Keratinocyte (primary cell): Measurements from ENCODE around the gene HBP1. TPM values are rescaled to one million over a fixed set of nuclear protein-coding genes. Genes with fewer than 3 reads are reported as not detected.

Experiments
- DNase-seq: peaks from one replicate; pipeline ENCODE4 v3.0.0-alpha.2; 2011; ENCODE audit warnings: low read depth, missing footprints, low spot score
- FAIRE-seq: peaks from 2 replicates; lab custom pipeline; 2011; peaks lifted over from hg19 to GRCh38; lab: Jason Lieb, UNC
- H2AFZ ChIP-seq: 2 replicates; pipeline ENCODE4 v1.6.0; 2012; ENCODE audit warnings: low read length, control low read depth, inconsistent platforms; ENCODE audit not compliant: control insufficient read depth
- H3K27ac ChIP-seq: 2 replicates; pipeline ENCODE4 v1.5.1; 2011; ENCODE audit warnings: low read length; ENCODE audit not compliant: control insufficient read depth, insufficient read depth
- H3K27me3 ChIP-seq: 3 replicates; pipeline ENCODE4 v1.6.0; 2011; ENCODE audit warnings: low read length; ENCODE audit not compliant: control insufficient read depth, insufficient read depth; ENCODE audit errors: extremely low read depth
- H3K36me3 ChIP-seq, 2 experiments: 2 replicates in 1 of 2; 3 replicates in 1 of 2; pipeline ENCODE4 v1.5.1; 2011; ENCODE audit warnings: low read length in 2 of 2, mild to moderate bottlenecking in 1 of 2; ENCODE audit not compliant: control insufficient read depth in 2 of 2, insufficient read depth in 2 of 2; ENCODE audit errors: extremely low read depth in 1 of 2
- H3K4me1 ChIP-seq: 3 replicates; pipeline ENCODE4 v1.5.1; 2011; ENCODE audit warnings: low read length; ENCODE audit not compliant: control insufficient read depth, insufficient read depth; ENCODE audit errors: extremely low read depth
- H3K4me2 ChIP-seq: 3 replicates; pipeline ENCODE4 v1.6.0; 2011; ENCODE audit warnings: low read depth, low read length; ENCODE audit not compliant: control insufficient read depth, insufficient read depth; ENCODE audit errors: extremely low read depth
- H3K4me3 ChIP-seq, 3 experiments: fragments of 200-600 bp in 1 of 3; sonication (generic) in 1 of 3; 2 replicates in 2 of 3; 3 replicates in 1 of 3; pipeline ENCODE4 v1.5.1; 2011 to 2016; ENCODE audit warnings: low read length in 3 of 3, mild to moderate bottlenecking in 3 of 3, control low read depth in 2 of 3, inconsistent platforms in 1 of 3, low read depth in 1 of 3, mixed read lengths in 1 of 3, mixed run types in 1 of 3, moderate library complexity in 1 of 3; ENCODE audit not compliant: control insufficient read depth in 2 of 3, insufficient read depth in 2 of 3; ENCODE audit errors: extremely low read depth in 1 of 3
- H3K79me2 ChIP-seq: 2 replicates; pipeline ENCODE4 v1.6.0; 2012; ENCODE audit warnings: low read length; ENCODE audit not compliant: control insufficient read depth, insufficient read depth
- H3K9ac ChIP-seq: 3 replicates; pipeline ENCODE4 v1.6.0; 2011; ENCODE audit warnings: low read length; ENCODE audit not compliant: control insufficient read depth, insufficient read depth; ENCODE audit errors: extremely low read depth
- H3K9me1 ChIP-seq: 3 replicates; pipeline ENCODE4 v1.6.0; 2011; ENCODE audit warnings: low read length; ENCODE audit not compliant: control insufficient read depth, insufficient read depth; ENCODE audit errors: extremely low read depth
- H3K9me3 ChIP-seq: 2 replicates; pipeline ENCODE4 v1.5.1; 2012; ENCODE audit warnings: low read depth, low read length; ENCODE audit not compliant: control insufficient read depth
- H4K20me1 ChIP-seq: 3 replicates; pipeline ENCODE4 v1.6.0; 2011; ENCODE audit warnings: low read length; ENCODE audit not compliant: control insufficient read depth, insufficient read depth; ENCODE audit errors: extremely low read depth
- EZH2 ChIP-seq: IDR thresholded peaks from one replicate; pipeline ENCODE4 v1.6.1; 2012; ENCODE audit warnings: inconsistent platforms, mild to moderate bottlenecking, low read length, moderate library complexity
- dilution Hi-C: fragments of 300-500 bp; cut with MboI; formaldehyde crosslinking; loops from one replicate; pipeline ENCODE4 v1.7.0; 2020; ENCODE audit warnings: low sequenced_read_pairs; ENCODE audit not compliant: extremely low pct_ligation_motif_present
- polyA plus RNA-seq, 5 experiments: library from polyadenylated mRNA; depleted of rRNA in 3 of 5; stranded (reverse) in 3 of 5; stranded (forward) in 1 of 5; unstranded in 1 of 5; fragments of >200 nt; gene quantifications; 1 replicate in 1 of 5; 2 replicates in 3 of 5; 3 replicates in 1 of 5; pipeline versions ENCODE4 v1.2.1 to v1.2.3, GENCODE V29; 2011 to 2012; ENCODE audit warnings: missing spikeins in 2 of 5, low read depth in 1 of 5, low replicate concordance in 1 of 5
- TF ChIP-seq, protein P1 (sequence below), 3 experiments: IDR thresholded peaks in 1 of 3; conservative IDR thresholded peaks in 1 of 3; optimal IDR thresholded peaks in 1 of 3; 2 replicates in 2 of 3; 3 replicates in 1 of 3; pipeline versions ENCODE3 to v1.5.1; 2011; ENCODE audit warnings: low read length in 3 of 3, mild to moderate bottlenecking in 3 of 3, moderate library complexity in 2 of 3, control low read depth in 1 of 3, inconsistent platforms in 1 of 3; ENCODE audit not compliant: insufficient read depth in 2 of 3; ENCODE audit errors: extremely low read depth in 1 of 3

The HBP1 gene
- polyA plus RNA-seq, 1 donor (not counting 4 experiments of a cell fraction or from before 2014, with no cell fraction given), result 42.8 TPM

- TF ChIP-seq EZH2, result no peak
- TF ChIP-seq, protein P1, sequence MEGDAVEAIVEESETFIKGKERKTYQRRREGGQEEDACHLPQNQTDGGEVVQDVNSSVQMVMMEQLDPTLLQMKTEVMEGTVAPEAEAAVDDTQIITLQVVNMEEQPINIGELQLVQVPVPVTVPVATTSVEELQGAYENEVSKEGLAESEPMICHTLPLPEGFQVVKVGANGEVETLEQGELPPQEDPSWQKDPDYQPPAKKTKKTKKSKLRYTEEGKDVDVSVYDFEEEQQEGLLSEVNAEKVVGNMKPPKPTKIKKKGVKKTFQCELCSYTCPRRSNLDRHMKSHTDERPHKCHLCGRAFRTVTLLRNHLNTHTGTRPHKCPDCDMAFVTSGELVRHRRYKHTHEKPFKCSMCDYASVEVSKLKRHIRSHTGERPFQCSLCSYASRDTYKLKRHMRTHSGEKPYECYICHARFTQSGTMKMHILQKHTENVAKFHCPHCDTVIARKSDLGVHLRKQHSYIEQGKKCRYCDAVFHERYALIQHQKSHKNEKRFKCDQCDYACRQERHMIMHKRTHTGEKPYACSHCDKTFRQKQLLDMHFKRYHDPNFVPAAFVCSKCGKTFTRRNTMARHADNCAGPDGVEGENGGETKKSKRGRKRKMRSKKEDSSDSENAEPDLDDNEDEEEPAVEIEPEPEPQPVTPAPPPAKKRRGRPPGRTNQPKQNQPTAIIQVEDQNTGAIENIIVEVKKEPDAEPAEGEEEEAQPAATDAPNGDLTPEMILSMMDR (optimal IDR thresholded peaks at IDR 0.05 in 1 of 3, IDR thresholded peaks at IDR 0.05 in 1 of 3, conservative IDR thresholded peaks at IDR 0.05 in 1 of 3; ENCODE audit: extremely low read depth in 1 of 3, insufficient read depth in 2 of 3, low read length in 3 of 3), result peak in 1 of 3 experiments; percentile 35
- Histone ChIP-seq H3K4me3 (no peak overlapping the region), H3K27ac (no peak overlapping the region), H4K20me1 (no peaks in the 10 kb centered on the region), H3K27me3 (no peaks in the 10 kb centered on the region), H3K4me2 (no peak overlapping the region), H3K79me2 (no peaks in the 10 kb centered on the region), H3K9ac (no peak overlapping the region), H3K4me1 (no peaks in the 10 kb centered on the region), H2AFZ (no peak overlapping the region), H3K36me3 (peaks cover 0 to 6% of the 10 kb centered on the region in 2 experiments), H3K9me3 (no peaks in the 10 kb centered on the region), H3K9me1 (no peaks in the 10 kb centered on the region)
- FAIRE-seq (no peak), DNase-seq (no peak)
- dilution Hi-C loops, result no loop called here
Measured at GRCh38 chr7:107213193-107213788, 44.5 kb downstream of the HBP1 start.

DNA sequence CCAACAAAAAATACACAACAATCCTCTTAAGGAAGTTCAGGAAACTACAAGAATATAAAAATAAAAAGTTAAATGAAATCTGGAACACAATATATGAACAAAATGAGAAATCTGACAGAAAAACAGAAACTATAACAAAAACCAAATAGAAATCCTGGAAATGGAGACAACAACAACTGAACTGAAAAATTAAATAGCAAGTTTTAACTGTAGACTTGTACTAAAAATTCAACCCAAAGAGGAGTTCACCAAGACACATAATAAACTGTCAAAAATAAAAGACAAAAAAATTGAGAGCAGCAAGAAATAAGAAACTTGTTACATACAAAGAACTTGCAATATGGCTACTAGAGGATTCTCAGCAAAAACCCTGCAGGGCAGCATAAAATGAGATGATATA, 45.1 kb downstream of the HBP1 start:
- dilution Hi-C loops, result no loop called here

More for the DNA sequence above, 45.1 kb downstream of the HBP1 start:
- FAIRE-seq (no peak), DNase-seq (no peak)
- H3K4me3 ChIP-seq, result no peak overlapping the region
- no peak overlapping the region for H3K9ac ChIP-seq
- H4K20me1 ChIP-seq, result no peaks in the 10 kb centered on the region
- no peak for TF ChIP-seq EZH2
- TF ChIP-seq, protein P1 (optimal IDR thresholded peaks at IDR 0.05 in 1 of 3, IDR thresholded peaks at IDR 0.05 in 1 of 3, conservative IDR thresholded peaks at IDR 0.05 in 1 of 3; ENCODE audit: extremely low read depth in 1 of 3, insufficient read depth in 2 of 3, low read length in 3 of 3), result no peak
- no peak overlapping the region for H3K27ac ChIP-seq
- no peaks in the 10 kb centered on the region for H3K79me2 ChIP-seq
- no peaks in the 10 kb centered on the region for H3K9me1 ChIP-seq
- H3K4me1 ChIP-seq, result no peaks in the 10 kb centered on the region
- H3K36me3 ChIP-seq, result peaks cover 0 to 6% of the 10 kb centered on the region in 2 experiments
- H3K9me3 ChIP-seq, result no peaks in the 10 kb centered on the region
- no peak overlapping the region for H2AFZ ChIP-seq
- H3K27me3 ChIP-seq, result no peaks in the 10 kb centered on the region
- H3K4me2 ChIP-seq, result no peak overlapping the region
